Measurements from ENCODE around the gene ZBTB42.
A peak's percentile ranks its signal among the peaks of the same experiment; 100 is the strongest.

The ZBTB42 gene

GRCh38 chr14:104786091-104786586 is 14.8 kb upstream of the ZBTB42 start:
- no peak for TF ChIP-seq CTCF (IDR thresholded peaks at IDR 0.05)
- peaks cover 12 to 79% (median 43%) of the 10 kb centered on the region in 3 donors for H3K36me3 ChIP-seq
- intact Hi-C loops (cut with DNase I; ENCODE audit: low total_unique reads) = no loop called here
- H3K27me3 ChIP-seq = no peaks in the 10 kb centered on the region
- no peak overlapping the region for H3K4me3 ChIP-seq
- peak overlapping the region in 1 of 2 donors; percentile 25 for H3K27ac ChIP-seq
- peaks cover 0 to 67% (median 35%) of the 10 kb centered on the region in 4 donors for H3K4me1 ChIP-seq
- no peak for DNase-seq
- no peaks in the 10 kb centered on the region for H3K9me3 ChIP-seq

- TF ChIP-seq CTCF (IDR thresholded peaks at IDR 0.05) = no peak
- peaks cover 0 to 76% (median 43%) of the 10 kb centered on the region in 4 donors for H3K4me1 ChIP-seq
These were observed 13.9 kb upstream of the ZBTB42 start for GRCh38 chr14:104786726-104787675.

GRCh38 chr14:104787736-104788135 is 13.2 kb upstream of the ZBTB42 start:
- DNase-seq = peak in 1 of 2 donors; percentile 48
- Histone ChIP-seq H3K36me3 (peaks cover 12 to 85% (median 40%) of the 10 kb centered on the region in 3 donors), H3K27me3 (no peaks in the 10 kb centered on the region), H3K4me3 (no peak overlapping the region), H3K9me3 (no peaks in the 10 kb centered on the region), H3K4me1 (peaks cover 0 to 83% (median 50%) of the 10 kb centered on the region in 4 donors), H3K27ac (no peak overlapping the region)
- intact Hi-C loops (cut with DNase I; ENCODE audit: low total_unique reads) = no loop called here
- no peak for TF ChIP-seq CTCF (IDR thresholded peaks at IDR 0.05)

More at GRCh38 chr14:104786726-104787675, 13.9 kb upstream of the ZBTB42 start:
- DNase-seq = no peak
- Histone ChIP-seq H3K27ac (no peak overlapping the region), H3K27me3 (no peaks in the 10 kb centered on the region), H3K9me3 (no peaks in the 10 kb centered on the region), H3K36me3 (peaks cover 12 to 83% (median 47%) of the 10 kb centered on the region in 3 donors), H3K4me3 (no peak overlapping the region)
- intact Hi-C loops (cut with DNase I; ENCODE audit: low total_unique reads) = no loop called here

DNA sequence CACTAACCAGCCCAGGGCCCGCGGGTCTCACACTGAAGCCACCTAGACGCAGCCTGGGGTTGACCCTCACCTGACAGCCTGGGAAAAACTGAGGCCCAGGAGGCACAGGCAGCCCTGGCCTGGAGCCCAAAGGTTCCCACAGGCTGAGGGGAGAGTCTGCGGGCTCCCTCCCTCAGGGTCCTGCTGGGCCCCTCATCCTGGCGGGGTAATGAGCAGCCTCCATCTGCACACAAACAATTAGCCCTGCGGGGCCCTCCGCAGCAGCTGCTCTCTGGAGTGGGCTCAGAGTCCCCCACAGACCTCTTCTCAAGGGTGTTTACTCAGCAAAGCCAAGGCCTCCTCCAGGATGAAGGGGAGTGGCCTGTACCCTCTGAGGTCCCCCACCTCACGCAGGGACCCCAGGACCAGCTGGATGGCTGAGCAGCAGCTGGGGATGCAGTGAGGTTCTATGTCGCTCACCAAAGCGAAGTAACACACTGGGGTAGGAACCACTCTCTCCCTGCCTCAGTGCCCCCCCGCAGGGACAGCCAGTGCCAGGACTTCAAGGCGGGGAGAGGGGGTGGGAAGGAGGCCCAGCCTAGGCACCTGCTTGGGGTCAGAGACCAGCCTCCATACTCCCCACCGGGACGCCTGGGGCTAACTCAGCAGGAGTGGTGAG is 12.6 kb upstream of the ZBTB42 start:
- intact Hi-C loops (cut with DNase I; ENCODE audit: low total_unique reads) = no loop called here
- H3K4me1 ChIP-seq = peaks cover 0 to 89% (median 55%) of the 10 kb centered on the region in 4 donors
- no peaks in the 10 kb centered on the region for H3K27me3 ChIP-seq
- H3K4me3 ChIP-seq = no peak overlapping the region
- peaks cover 12 to 86% (median 39%) of the 10 kb centered on the region in 3 donors for H3K36me3 ChIP-seq
- no peak for TF ChIP-seq CTCF (IDR thresholded peaks at IDR 0.05)
- H3K27ac ChIP-seq = no peak overlapping the region
- DNase-seq = no peak
- H3K9me3 ChIP-seq = no peaks in the 10 kb centered on the region

GRCh38 chr14:104788873-104789663 is 11.8 kb upstream of the ZBTB42 start:
- peaks cover 0 to 96% (median 63%) of the 10 kb centered on the region in 4 donors for H3K4me1 ChIP-seq
- intact Hi-C loops (cut with DNase I; ENCODE audit: low total_unique reads) = no loop called here
- H3K4me3 ChIP-seq = no peak overlapping the region
- H3K27me3 ChIP-seq = no peaks in the 10 kb centered on the region
- H3K36me3 ChIP-seq = peaks cover 12 to 80% (median 35%) of the 10 kb centered on the region in 3 donors
- no peak overlapping the region for H3K27ac ChIP-seq
- no peaks in the 10 kb centered on the region for H3K9me3 ChIP-seq
- TF ChIP-seq CTCF (IDR thresholded peaks at IDR 0.05) = no peak
- no peak for DNase-seq
